Fibroblast of pulmonary artery (primary cell): Measurements from ENCODE around the gene ENO3.

ENCODE experiments used
- DNase-seq: peaks from one replicate; pipeline ENCODE4 v3.0.0-alpha.2; 2010; ENCODE audit warnings: low read depth
- H3K4me3 ChIP-seq: replicated peaks from 2 replicates; pipeline ENCODE4 v1.5.1; 2011; ENCODE audit warnings: low read depth, mild to moderate bottlenecking, control low read depth, low read length, moderate library complexity
- CTCF ChIP-seq: IDR thresholded peaks from 2 replicates; pipeline ENCODE4 v1.5.1; 2011; ENCODE audit warnings: mild to moderate bottlenecking, control low read depth, low read length, inconsistent platforms; ENCODE audit errors: missing control alignments

Gene ENO3

GRCh38 chr17:4973256-4974114, 22.6 kb downstream of the ENO3 start:
- no peak for DNase-seq
- no peak for TF ChIP-seq CTCF
- H3K4me3 ChIP-seq = no peak overlapping the region

- H3K4me3 ChIP-seq = no peak overlapping the region
- DNase-seq = no peak
- TF ChIP-seq CTCF = no peak
Measured at GRCh38 chr17:4974115-4974670, 23.3 kb downstream of the ENO3 start.

- H3K4me3 ChIP-seq = no peak overlapping the region
- DNase-seq = no peak
- no peak for TF ChIP-seq CTCF
Measured at GRCh38 chr17:4978726-4979125, 27.8 kb downstream of the ENO3 start.

- H3K4me3 ChIP-seq = no peak overlapping the region
- TF ChIP-seq CTCF = peak; percentile 78
- peak; percentile 71 for DNase-seq
Measured at GRCh38 chr17:4980644-4981216, 29.8 kb downstream of the ENO3 start.

GRCh38 chr17:4982305-4982704, 31.4 kb downstream of the ENO3 start:
- DNase-seq = no peak
- TF ChIP-seq CTCF = no peak
- H3K4me3 ChIP-seq = no peak overlapping the region

GRCh38 chr17:4986403-4986802, 35.5 kb downstream of the ENO3 start:
- no peak for TF ChIP-seq CTCF
- peak overlapping the region; percentile 81 for H3K4me3 ChIP-seq
- no peak for DNase-seq
